ENCODE data around the gene OR4A15. TPM values are rescaled to one million over a fixed set of nuclear protein-coding genes. Genes with fewer than 3 reads are reported as not detected.

OR4A15 gene
- not detected for total RNA-seq

DNA sequence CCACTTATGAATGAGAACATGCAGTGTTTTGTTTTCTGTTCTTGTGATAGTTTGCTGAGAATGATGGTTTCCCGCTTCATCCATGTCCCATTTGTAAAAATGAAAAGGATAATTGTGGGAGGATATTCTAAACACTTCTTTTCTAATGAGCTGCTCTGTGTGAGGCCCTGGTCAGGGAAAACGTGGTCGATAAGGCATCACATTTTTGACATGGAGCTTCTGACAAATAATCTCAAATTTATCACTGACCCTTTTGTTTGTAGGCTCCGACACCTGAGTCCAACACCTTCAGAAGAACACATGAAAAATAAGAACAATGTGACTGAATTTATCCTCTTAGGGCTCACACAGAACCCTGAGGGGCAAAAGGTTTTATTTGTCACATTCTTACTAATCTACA, at the start of gene OR4A15:
Gene OR4A15 (plus strand): TSS at position 301 of the 400 bp plus-strand sequence. CDS start 0 bp downstream, at position 301.
- H3K4me3 ChIP-seq = no peak within 1 kb of the TSS
- no peaks in the 10 kb centered on the region for H3K36me3 ChIP-seq
- WGBS = 63% methylated on average over 4 of the region's 4 CpGs
- H3K27ac ChIP-seq = no peak within 1 kb of the TSS
- TF ChIP-seq POLR2A (IDR thresholded peaks at IDR 0.05) (no peak), POLR2AphosphoS5 (IDR thresholded peaks at IDR 0.05) (no peak)
- TF ChIP-seq, protein P1, sequence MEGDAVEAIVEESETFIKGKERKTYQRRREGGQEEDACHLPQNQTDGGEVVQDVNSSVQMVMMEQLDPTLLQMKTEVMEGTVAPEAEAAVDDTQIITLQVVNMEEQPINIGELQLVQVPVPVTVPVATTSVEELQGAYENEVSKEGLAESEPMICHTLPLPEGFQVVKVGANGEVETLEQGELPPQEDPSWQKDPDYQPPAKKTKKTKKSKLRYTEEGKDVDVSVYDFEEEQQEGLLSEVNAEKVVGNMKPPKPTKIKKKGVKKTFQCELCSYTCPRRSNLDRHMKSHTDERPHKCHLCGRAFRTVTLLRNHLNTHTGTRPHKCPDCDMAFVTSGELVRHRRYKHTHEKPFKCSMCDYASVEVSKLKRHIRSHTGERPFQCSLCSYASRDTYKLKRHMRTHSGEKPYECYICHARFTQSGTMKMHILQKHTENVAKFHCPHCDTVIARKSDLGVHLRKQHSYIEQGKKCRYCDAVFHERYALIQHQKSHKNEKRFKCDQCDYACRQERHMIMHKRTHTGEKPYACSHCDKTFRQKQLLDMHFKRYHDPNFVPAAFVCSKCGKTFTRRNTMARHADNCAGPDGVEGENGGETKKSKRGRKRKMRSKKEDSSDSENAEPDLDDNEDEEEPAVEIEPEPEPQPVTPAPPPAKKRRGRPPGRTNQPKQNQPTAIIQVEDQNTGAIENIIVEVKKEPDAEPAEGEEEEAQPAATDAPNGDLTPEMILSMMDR (IDR thresholded peaks at IDR 0.05) = no peak
- H3K9me3 ChIP-seq = no peaks in the 10 kb centered on the region
- DNase-seq (ENCODE audit: low spot score) = no peak
- H3K4me1 ChIP-seq (replicated peaks) = no peaks in the 10 kb centered on the region
- intact Hi-C loops (cut with DNase I) = no loop called here
- no peaks in the 10 kb centered on the region for H3K27me3 ChIP-seq (replicated peaks; ENCODE audit: insufficient read depth)

DNA sequence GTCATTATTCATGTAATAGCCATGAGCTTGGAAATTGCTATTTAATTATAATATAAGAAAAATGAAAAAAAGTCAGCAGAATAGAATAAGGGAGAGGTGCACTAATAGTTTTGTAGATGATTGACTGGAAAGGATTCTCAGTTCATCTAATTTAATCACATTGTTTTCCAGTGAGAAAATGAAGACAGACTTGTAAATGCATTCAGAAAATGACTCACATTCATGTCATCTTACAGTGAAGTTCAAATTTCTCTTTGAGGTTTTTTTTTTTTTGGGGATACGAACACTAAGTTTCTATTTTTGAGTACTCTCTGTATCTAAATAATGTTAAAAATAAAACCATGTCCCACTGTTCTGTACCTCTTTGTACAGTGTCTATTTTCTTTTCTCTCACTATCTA, 43.3 kb upstream of the OR4A15 start:
- 77% methylated on average over 1 of the region's 1 CpG for WGBS
- Histone ChIP-seq H3K9me3 (no peaks in the 10 kb centered on the region), H3K4me3 (no peak overlapping the region), H3K27ac (no peak overlapping the region), H3K27me3 (replicated peaks; ENCODE audit: insufficient read depth) (no peaks in the 10 kb centered on the region), H3K4me1 (replicated peaks) (no peaks in the 10 kb centered on the region), H3K36me3 (no peaks in the 10 kb centered on the region)
- DNase-seq (ENCODE audit: low spot score) = no peak
- intact Hi-C loops (cut with DNase I) = no loop called here
- TF ChIP-seq POLR2A (IDR thresholded peaks at IDR 0.05) = no peak
- TF ChIP-seq, protein P1 (IDR thresholded peaks at IDR 0.05) = no peak

DNA sequence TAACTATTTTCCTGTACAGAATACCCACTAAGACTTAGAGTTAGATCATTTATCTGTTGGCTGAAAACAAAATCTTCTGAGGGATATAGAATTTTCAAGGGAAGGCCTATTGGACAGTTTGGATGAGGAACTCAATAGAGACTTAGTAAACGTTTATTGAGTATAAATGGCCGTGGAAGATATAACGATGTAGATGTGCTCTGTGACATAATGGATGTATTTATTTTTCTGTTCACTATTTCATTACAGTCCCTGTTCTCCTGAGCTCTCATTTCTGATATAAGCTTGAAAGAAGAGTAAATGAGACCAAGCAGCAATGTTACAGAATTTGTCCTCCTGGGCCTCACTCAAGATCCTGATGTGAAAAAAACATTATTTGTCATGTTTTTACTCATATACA, 24.9 kb upstream of the OR4A15 start, which contains the start of gene OR4A16:
Gene OR4A16 (plus strand): TSS at position 301 of the 400 bp plus-strand sequence. CDS start 0 bp downstream, at position 301.
- H3K27ac ChIP-seq = no peak within 1 kb of the TSS
- DNase-seq (ENCODE audit: low spot score) = no peak
- 81% methylated on average over 3 of the region's 3 CpGs for WGBS
- H3K4me1 ChIP-seq (replicated peaks) = no peaks in the 10 kb centered on the region
- H3K9me3 ChIP-seq = no peaks in the 10 kb centered on the region
- no peaks in the 10 kb centered on the region for H3K36me3 ChIP-seq
- intact Hi-C loops (cut with DNase I) = no loop called here
- TF ChIP-seq, protein P1 (IDR thresholded peaks at IDR 0.05) = no peak
- TF ChIP-seq POLR2AphosphoS5 (IDR thresholded peaks at IDR 0.05) = no peak
- no peak for TF ChIP-seq POLR2A (IDR thresholded peaks at IDR 0.05)
- no peak within 1 kb of the TSS for H3K4me3 ChIP-seq
- no peaks in the 10 kb centered on the region for H3K27me3 ChIP-seq (replicated peaks; ENCODE audit: insufficient read depth)

DNA sequence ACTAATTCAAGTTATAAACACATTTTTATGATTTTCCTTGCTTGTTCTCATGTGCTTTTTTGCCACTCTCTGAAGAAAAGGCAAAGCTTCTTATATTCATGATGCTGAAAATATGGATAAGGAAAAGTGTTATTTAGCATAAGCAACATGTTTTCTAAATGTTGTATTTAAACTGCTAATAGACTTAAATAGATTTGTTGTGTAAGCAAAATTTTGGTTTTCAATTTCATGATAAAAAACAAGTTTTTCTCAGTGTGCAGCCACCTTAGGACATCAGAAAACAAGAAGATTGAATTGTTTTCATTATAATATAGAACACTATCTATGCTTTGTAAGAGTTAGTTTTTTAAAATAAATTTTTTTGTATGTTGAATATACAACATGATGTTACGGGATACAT, 22.5 kb upstream of the OR4A15 start:
- H3K4me1 ChIP-seq (replicated peaks) = no peaks in the 10 kb centered on the region
- H3K27me3 ChIP-seq (replicated peaks; ENCODE audit: insufficient read depth) = no peaks in the 10 kb centered on the region
- H3K4me3 ChIP-seq = no peak overlapping the region
- 88% methylated on average over 1 of the region's 1 CpG for WGBS
- no peak for DNase-seq (ENCODE audit: low spot score)
- H3K9me3 ChIP-seq = no peaks in the 10 kb centered on the region
- no peak overlapping the region for H3K27ac ChIP-seq
- no peak for TF ChIP-seq POLR2A (IDR thresholded peaks at IDR 0.05)
- no peak for TF ChIP-seq POLR2AphosphoS5 (IDR thresholded peaks at IDR 0.05)
- TF ChIP-seq, protein P1 (IDR thresholded peaks at IDR 0.05) = no peak
- H3K36me3 ChIP-seq = no peaks in the 10 kb centered on the region
- intact Hi-C loops (cut with DNase I) = no loop called here

DNA sequence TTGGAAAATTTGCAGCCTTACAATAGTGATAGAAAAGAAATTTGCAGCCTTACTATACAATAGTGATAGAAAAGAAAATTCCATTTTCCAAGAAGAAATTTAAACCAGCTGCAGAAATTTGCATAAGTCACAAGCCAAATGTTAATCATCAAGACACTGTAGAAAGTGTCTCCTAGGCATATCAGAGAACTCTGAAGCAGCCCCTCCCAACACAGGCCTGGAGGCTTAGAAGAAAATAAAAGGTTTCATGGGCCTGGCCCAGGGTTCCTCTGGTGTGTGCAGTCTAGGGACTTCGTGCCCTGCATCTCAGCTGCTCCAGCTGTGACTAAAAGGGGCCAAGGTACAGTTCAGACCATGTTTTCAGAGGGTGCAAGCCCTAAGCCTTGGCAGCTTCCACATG, 18.7 kb upstream of the OR4A15 start:
- Histone ChIP-seq H3K9me3 (no peaks in the 10 kb centered on the region), H3K27me3 (replicated peaks; ENCODE audit: insufficient read depth) (no peaks in the 10 kb centered on the region), H3K36me3 (no peaks in the 10 kb centered on the region), H3K4me1 (replicated peaks) (no peaks in the 10 kb centered on the region), H3K4me3 (no peak overlapping the region), H3K27ac (no peak overlapping the region)
- TF ChIP-seq, protein P1 (IDR thresholded peaks at IDR 0.05) = no peak
- no peak for DNase-seq (ENCODE audit: low spot score)
- 4% methylated on average over 1 of the region's 1 CpG for WGBS
- intact Hi-C loops (cut with DNase I) = no loop called here

All from prostate gland (tissue), 2 donors.